GM18499 (cell line): ENCODE measurements around the gene BYSL.
"Not testable (repeated sequence)": the region's sequence is repeated elsewhere in the genome, so short reads cannot be mapped to it uniquely, and the experiment has no call there.

Source experiments
- ATAC-seq: cut with Tn5 transposase; IDR thresholded peaks from one replicate; pipeline ENCODE4 v1.9.1; 2021; ENCODE audit warnings: moderate number of reproducible peaks; ENCODE audit not compliant: insufficient read depth, unreplicated experiment

BYSL gene

DNA sequence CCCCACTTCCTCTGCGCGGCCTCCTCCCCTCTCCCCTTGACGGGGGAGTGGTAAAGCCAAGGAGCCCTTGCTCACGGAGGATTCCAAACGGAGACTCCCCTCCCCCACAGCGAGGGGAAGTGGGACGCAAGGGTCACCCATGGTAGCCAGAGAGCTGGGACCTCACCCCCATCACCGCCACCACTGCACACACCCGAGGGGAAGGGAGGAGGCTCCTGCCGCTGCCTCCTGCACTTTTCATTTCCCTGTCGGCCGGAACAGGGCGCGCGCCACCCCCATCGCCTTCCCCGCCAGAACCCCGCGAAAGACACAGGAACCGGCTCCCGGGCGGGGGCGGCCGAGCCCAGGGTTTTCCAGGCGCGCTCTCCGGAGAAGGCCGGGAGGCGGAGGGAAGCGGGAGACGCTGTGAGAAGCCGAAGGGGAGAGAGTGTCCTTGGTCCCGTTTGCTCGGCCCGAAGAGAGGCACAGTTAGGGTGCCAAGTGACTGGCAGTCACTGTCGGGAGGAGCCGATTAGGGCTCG is 19.5 kb downstream of the BYSL start:
- no peak for ATAC-seq

- ATAC-seq: peak; percentile 66
These were observed 20.2 kb downstream of the BYSL start, which contains the start of gene CCND3 for GRCh38 chr6:41941280-41942066. TSS of gene CCND3 (minus strand) at chr6:41941808. CDS start at chr6:41941649, 159 bp downstream.

DNA sequence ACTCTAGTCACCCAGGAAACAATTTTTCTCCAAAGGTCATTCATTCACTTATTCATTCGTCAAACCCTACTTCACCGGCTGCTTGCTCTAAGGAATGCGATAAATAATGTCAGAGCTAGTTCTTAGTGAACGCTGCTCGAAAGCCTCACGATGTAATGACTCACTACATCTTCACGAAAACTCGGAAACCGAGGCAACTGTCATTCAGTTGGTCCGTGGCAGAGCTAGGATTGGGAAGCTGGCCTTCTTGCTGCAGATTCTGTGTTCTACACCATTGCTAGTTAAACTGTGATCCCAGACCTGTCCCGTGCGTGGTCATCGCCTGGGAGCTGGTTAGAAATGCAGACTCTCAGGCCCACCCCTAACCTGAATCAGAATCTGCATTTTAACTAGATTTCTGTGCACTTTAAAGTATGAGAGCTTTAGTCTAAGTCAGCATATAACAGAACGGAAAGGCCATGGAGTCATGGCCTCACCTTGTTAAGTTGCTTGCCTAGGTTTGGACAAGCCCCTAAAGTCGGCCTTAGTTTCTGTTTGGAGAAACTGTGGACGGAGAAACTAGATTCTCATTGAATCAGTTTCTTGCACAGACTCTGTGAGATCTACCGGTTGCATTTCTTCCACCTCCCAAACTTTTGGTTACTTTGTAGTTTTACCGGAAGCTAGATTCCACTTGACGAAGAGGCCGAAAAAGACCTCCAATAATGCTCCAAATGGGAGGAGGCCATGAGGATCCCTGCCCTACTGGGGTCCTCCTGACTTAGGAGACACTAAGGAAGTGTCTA is 21.0 kb downstream of the BYSL start:
- no peak for ATAC-seq

- ATAC-seq: not testable (repeated sequence)
These were observed 21.6 kb downstream of the BYSL start for GRCh38 chr6:41942882-41943281.

- no peak for ATAC-seq
These were observed 22.2 kb downstream of the BYSL start for GRCh38 chr6:41943456-41943855.

DNA sequence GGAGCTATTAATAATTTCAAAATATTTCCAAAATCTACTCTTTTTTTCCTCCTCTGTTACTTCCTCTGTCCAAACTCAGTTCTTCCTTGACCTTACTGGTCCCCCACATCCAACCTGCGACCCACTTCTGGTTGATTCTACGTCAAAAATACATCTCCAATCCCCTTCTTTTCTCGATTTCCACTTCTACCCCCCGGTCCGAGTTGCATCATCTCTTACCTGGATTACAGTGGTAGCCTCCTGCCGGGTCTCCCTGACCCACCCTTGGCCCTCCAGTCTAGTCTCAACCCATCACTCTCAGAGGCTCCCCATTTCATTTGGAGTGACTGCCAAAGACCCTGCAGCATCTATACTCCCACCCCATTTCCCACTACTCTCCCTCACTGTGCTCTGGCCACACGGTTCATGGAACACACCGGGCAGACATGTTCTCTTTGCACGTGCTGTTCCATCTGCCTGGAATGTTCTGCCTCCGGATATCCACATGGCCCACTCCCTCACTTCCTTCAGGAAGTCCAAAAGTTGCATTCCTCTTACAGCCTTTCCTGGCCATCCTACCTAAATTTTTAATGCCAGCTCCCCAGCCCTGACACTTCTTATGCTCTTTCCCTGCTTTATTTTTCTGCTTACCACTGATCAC is 26.4 kb downstream of the BYSL start:
- no peak for ATAC-seq

DNA sequence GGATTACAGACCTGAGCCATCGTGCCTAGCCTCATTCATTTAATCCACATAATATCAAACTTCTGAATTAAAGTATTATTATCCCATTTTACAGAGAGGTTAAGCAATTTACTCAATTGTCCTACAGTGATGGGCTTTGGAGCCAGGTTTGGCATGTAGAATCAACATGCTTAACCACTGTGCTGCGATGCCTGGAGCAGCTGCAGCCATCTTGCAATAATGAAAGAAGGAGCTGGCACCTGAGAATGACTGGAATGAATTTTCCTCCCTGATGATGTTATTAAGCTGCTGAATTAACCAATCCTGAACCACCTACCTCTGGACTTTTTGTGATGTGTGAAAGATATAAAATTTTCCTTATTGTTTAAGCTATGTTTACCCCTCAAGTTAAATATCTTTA is 33.4 kb downstream of the BYSL start:
- ATAC-seq: no peak

DNA sequence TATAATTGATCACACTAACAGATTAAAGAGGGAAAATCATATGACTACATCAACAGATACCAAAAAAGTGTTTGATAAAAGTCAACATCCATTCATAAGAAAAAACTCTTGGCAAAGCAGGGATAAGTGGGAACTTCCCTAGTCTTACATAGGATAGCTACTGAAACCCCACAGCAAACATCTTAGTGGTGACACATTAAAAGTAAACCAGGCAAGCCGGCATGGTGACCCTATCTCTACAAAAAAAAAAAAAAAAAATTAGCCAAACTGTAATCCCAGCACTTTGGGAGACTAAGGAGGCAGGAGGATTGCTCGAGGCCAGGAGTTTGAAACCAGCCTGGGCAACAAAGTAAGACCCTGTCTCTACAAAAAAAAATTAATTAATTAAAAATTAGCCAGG is 34.1 kb downstream of the BYSL start:
- no peak for ATAC-seq

DNA sequence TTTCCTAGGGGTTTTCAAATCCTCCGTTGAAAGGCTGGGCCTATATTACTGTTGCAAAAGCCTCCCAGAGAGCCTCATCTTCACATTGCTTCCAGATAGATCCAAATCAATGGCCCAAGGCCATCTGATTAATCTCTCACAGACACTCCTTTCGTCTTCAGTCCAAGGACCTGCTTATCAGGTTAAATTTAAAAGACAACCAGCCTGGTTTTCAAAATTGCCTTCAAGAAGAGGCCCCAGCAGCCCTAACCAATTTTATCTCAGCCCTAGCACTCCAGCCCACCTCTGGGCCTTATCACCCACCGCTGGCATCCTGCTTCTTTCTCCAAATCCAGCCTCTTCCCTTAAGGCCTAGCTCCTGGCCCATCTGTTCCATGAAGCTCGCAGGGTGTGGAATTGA is 35.8 kb downstream of the BYSL start:
- ATAC-seq: no peak

GRCh38 chr6:41958022-41958856 is 36.9 kb downstream of the BYSL start:
- ATAC-seq: no peak

DNA sequence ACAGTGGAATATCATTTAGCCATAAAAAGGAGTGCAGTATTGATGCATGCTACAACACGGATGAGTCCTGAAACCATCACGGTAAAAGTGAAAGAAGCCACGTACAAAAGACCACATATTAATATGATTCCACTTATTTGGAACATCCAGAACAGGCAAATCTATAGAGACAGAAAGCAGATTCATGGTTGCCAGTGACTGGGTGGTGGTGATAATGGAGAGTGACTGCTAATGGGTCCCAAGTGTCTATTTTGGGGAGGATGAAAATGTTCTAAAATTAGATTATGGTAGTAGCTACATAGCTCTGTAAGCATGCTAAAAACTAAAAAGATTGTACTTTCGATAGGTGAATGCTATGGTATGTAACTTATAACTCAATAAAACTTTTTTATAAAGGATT is 38.7 kb downstream of the BYSL start:
- no peak for ATAC-seq

- no peak for ATAC-seq
These were observed 42.1 kb downstream of the BYSL start for GRCh38 chr6:41963371-41963770.

DNA sequence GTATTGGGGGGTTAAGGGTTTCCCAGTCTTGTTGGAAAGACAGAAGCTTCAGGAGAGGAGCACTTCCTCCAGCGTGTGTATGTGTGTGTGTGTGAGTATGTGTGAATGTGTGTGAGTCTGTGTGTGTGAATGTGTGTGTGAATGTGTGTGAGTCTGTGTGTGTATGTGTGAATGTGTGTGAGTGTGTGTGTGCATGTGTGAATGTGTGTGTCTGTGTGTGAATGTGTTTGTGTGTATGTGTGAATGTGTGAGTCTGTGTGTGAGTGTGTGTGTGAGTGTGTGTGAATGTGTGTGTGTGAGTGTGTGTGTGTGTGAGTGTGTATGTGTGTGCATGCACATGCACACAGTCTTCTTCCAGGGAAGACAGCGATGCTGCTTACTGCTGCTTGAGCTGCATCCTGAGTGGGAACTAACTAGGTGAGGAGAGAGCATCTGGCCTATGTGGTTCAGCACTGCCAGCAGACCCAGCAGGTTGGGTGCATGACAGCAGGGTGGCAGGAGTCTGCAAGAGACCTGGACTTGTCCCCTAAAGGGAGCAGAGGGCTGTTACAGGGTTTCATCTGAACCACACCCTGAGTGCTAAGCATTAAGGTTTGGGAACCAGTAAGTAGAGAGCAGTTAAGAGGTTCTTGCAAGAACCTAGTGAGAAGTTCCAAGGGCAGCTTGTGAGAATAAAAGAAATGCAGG is 43.0 kb downstream of the BYSL start:
- ATAC-seq: no peak

GRCh38 chr6:41965429-41966213 is 44.3 kb downstream of the BYSL start:
- ATAC-seq: no peak

GRCh38 chr6:41966214-41966920 is 45.1 kb downstream of the BYSL start:
- no peak for ATAC-seq

DNA sequence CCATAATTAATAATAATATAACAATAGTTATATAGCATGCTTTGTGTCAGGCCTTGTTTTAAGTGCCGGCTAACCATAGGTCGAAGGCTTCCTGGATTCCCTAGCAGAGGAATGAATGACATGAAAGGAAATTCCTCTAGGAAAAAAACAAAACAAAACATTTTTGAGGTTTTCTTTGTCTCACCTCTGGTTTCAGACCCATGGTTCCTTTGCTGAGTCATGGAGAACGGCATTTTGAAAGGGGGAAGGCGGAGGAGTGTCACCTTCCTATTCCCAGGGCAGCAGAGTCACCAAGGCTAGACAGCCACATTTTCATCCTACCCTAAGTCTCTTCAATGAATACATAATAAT is 45.6 kb downstream of the BYSL start:
- no peak for ATAC-seq

DNA sequence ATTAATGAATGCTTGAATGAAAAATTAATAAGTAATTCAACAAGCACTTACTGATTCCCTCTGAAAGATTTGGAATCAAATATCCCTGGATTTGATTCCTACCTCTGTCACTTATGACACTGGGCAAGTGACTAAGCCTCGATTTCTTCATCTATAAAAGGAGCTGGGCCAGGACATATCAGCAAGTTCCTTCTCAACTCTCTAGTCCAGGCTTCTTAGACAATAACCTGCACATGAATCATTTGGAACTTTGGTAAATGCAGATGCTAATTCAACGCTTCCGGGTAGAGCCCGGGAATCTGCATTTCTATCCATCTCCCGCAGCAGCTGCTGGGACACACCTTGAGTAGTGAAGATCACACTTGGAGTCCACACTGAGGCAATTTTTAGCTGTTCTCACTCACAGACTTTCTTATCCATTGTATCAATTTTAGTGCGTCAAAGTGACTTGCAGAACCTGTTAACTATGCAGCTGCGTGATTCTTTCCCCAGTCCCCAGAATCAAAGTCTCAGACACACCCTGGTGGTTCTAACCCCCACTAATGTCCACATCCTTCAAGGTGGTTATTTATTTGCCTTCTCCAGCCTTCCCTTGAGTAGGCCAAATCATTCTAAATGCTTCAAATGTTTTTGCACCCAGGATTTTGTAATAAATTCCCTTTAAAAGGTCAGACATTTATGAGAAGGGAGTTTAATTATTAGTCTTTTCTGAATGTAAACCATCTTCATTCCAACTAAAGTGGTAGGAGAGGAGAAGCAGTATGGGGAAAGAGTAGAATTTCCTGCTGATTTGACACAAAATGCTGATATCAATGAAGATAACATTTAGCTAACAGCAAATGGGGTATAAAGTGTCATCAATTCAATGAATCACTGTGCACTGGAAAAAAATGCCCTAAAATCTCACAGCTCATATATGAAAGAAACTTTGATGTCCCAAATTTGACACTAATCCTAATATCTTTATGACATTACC is 46.3 kb downstream of the BYSL start:
- ATAC-seq: no peak
